Esophagus muscularis mucosa (tissue), 4 donors: ENCODE data around the gene RAB11FIP5.
A peak's percentile ranks its signal among the peaks of the same experiment; 100 is the strongest.

ENCODE experiments used
- CTCF ChIP-seq, 3 experiments: fragments of 200-600 bp in 2 of 3; fragments of 450-650 bp in 1 of 3; sonication (generic) in 2 of 3; IDR thresholded peaks; one replicate each; pipeline ENCODE4 v1.5.1; 2017 to 2019; ENCODE audit warnings: antibody characterized with exemption in 3 of 3, mild to moderate bottlenecking in 2 of 3, moderate library complexity in 1 of 3
- EP300 ChIP-seq: sonication (generic); formaldehyde crosslinking; IDR thresholded peaks from one replicate; pipeline ENCODE4 v1.6.1; 2017; ENCODE audit warnings: antibody characterized with exemption
- POLR2A ChIP-seq: fragments of 450-650 bp; IDR thresholded peaks from one replicate; pipeline ENCODE4 v1.6.1; 2017; ENCODE audit warnings: antibody characterized with exemption, moderate library complexity, mild to moderate bottlenecking, low read depth
- POLR2AphosphoS5 ChIP-seq, 2 donors: sonication (generic); formaldehyde crosslinking; IDR thresholded peaks; one replicate each; pipeline ENCODE4 v1.6.1; 2017; ENCODE audit warnings: antibody characterized with exemption in 2 of 2

DNA sequence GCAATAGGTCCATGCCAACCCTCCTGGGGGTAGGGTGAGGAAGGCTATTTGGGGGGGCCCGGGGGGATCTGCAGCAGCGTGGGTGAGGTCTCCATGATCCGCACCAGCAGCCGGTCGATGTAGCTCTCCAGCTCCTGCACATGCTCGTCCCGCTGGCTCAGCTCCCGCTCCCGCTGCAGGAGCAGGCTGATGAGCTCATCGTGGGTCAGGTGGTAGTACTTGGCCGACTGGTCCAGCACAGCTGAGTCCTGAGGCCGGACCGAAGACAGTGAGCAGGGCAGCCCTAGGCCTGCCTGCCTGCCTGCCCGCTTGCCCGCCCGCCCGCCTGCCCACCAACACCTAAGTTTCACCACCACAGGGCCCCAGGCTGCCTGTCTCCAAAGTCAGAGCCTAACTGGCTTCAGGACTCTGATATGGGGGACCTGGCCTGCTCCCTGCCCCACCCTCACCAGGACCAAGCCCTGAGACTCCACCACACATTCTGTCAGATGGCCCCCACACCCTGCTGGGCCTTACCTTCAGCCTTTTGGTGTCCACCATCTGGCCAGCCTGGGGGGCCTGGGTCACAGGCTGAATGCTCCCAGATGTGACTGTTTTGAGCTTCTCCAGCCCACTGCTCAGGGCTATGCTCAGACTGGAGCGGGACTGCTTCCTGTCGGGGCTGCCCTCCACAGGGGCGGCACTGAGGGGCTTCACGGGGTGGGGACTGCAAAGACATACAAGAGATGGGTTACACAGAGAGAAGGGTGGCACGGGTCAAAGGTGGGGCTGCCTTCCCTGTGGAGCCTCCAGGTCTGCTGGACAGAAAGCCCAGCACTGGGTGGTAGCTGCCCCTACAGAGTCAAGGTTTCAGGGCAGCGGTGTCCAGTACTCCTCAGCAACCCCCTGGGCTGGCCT, 37.0 kb downstream of the RAB11FIP5 start:
- TF ChIP-seq CTCF (IDR thresholded peaks at IDR 0.05) (no peak), EP300 (no peak), POLR2A (no peak), POLR2AphosphoS5 (IDR thresholded peaks at IDR 0.05) (peak in 1 of 2 donors; percentile 26)
